ENCODE results near the gene BDKRB2. TPM values are rescaled to one million over a fixed set of nuclear protein-coding genes. Genes with fewer than 3 reads are reported as not detected.

BDKRB2 gene
- total RNA-seq, 1 experiment from 2014 or later, result 13.1 TPM

DNA sequence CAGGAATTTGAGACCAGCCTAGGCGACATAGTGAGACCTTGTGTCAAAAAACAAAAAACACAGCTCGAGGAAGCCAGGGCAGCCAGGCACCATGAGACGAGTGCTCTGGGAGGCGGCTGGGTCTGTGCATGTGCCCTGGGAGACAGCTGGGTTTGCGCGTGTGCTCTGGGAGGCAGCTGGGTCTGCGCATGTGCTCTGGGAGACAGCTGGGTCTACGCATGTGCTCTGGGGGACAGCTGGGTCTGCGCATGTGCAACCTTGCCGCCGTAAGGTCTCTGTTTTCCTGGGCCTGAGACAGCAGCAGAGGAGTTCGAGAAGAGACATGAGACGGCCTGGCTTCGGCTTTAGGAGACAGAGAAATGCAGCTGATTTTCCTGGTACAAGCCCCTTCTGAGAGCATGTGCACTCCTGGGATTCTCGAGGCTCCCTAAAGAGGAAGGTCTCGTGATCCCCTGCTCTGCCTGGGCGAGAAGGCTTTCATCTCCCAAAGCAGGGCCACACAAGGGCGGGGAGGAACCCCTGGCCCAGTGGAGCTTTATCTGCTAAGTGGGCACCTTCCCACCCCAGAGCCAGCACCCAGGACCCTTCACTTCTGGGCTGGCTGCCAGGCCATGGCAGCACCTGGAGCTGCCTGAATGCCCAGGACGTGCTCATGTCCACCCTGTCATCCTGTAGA, 47.8 kb downstream of the BDKRB2 start:
- DNase-seq (ENCODE audit: low read depth), result peak; percentile 65

DNA sequence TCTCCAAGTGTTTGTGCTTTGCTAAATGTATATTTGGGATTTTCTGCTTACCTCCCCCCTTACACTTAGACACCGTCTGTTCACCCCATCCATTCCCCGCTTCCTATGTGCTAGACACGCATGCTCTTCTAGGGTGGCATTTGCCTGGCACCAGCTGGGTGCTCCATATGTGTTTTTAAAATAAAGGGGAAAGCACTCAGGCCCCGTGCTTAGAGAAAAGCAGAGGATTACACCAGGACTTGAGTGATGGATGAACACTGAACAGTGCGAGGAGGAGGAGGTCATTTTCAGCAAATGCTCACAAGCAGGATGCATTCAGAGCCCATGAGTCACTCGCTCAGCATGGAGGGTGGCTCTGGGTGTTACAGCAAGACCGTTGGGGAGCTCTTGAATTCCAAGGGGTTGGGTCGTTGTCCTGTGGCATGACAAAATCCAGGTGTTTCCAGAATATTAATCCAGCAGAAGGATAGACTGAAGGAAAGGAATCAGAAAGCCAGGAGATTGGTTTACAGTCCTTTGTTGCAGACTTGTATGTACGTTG, 48.4 kb downstream of the BDKRB2 start:
- peak; percentile 89 for DNase-seq (ENCODE audit: low read depth)

DNA sequence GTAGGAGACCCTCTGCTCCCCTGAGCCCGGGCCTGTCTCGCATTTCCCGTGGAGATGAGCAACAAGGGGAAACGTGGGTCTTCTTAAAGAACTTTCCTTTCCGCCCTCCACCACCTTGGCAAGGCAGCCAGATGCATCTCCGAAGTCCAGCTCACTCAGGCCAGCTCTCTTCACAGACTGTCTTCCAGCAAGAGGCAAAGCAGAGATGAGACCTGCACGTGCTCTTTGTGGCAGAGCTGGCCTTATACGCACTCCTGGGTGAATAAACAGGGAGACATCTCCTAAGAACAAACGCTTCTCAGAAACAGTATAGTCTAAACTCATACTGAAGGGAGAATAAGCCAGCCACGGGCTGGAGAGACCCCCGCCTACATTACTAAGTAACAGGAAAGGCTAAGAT, 50.0 kb downstream of the BDKRB2 start:
- DNase-seq (ENCODE audit: low read depth), result no peak

DNA sequence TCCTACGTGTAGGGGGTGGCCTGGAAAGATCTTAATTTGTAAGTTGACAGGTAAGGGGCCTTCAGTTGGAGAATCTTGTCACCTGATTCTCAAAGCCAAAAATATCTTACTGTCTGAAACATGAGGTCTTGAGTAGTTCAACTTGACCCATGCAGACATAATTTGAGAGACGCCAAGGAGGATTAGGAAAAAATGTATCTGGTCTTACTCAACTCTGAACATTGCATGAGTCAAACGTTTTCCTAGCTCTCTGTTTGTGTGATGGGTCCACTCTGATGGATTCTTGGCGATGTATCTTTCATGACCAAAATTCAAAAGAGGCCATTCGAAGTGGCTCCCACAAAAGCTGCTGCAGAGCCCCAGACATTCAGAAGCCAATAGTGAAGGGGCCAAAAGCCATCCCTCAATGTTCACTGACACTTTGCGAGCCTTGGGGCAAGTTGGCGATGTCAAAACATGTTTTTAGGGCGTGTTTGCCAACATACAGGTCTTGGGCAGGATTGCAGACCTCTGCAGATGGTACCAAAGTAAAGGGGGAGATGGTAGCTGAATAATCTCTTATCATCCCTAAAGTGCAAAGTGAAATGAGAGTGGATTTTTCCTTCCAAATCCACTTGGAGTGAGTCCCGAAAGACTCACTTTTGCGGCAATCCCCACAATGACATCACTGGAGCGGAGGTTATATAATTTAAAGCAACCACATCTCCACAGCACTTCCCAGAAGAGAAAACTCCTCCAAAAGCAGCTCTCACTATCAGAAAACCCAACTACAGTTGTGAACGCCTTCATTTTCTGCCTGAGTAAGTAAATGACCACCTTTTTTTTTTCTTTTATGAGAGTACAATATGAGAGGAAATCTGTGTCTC, 51.1 kb downstream of the BDKRB2 start, which contains the start of gene BDKRB1:
TSS of gene BDKRB1 (plus strand) at position 710 of the 866 bp plus-strand sequence. CDS start 7,473 bp downstream, outside the sequence.
- peak; percentile 63 for DNase-seq (ENCODE audit: low read depth)

DNA sequence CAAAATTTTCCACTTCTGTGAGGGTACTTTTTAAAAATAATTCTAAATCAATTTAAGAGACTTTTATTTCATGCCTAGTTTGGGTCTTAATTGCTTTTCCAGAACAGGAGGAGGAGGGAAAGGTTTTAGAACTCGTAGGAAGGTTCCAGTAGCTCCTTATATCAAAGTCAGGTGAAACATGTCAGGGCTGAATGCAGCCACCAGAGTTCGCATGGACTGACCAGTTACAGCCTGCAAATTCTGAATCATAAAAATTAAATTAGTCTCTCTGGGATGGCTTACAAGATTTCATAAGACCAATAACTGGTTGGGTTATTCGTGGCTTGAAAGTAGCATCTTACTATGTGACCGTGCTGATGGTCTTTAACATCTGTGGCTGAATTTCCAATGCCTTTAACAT, 51.8 kb downstream of the BDKRB2 start:
- no peak for DNase-seq (ENCODE audit: low read depth)

DNA sequence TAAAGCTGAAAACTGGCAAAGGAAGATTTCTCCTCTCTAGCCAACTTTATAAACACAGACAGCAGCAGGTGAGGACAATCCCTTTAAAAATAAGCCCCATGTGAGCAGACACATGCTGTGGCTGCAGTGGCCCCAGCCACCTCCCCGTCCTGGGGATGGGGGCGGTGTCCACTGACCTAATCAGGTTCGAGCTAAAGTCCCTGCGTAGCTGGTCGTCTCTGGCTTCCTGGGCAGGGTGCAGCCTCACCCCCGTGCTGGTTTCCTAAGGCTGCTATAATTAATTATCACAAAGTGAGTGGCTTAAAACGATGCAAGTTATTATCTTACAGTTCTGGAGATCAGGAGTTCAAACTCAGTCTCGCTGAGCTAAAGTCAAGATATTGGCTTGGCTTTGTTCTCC, 52.4 kb downstream of the BDKRB2 start:
- DNase-seq (ENCODE audit: low read depth), result no peak

DNA sequence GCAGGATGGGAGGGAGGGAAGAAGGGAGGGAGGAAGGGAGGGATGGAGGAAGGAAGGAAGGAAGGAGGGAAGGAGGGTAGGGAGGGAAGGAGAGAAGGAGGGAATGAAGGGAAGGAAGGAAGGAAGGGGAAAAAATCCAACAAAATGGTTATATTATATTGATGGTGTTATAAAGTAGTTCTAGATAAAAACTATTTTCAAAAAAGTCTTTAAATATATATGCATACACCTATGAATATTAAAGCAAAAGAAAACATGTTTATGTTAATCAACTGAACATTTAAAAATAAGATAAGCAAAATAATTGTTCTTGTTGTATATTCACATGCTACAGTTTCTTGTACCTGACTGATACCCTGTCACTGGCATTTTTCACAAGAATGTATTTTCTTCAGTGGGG, 53.3 kb downstream of the BDKRB2 start:
- DNase-seq (ENCODE audit: low read depth), result no peak

DNA sequence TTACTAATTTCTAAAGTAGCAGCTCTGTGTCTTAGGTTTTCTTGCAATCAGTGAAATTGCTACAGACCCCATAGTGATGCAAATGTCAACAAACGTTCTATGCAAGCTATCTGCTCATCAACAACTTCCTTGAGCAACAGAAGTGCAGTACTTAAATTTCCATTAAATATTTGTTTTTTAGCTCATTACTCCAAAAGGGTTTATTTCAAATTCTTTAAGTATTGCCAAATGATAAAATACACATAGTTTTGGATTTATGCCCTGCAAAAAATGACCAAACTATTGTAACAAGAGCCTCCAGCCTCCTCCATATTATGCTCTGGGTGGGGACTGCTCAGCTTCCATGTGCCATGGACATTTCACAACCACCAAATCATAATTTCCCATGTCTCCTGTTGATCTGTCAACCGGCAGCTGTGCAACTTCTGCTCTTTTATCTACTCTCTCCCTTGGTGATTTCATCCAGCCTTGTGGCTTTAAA, 55.7 kb downstream of the BDKRB2 start:
- peak; percentile 75 for DNase-seq (ENCODE audit: low read depth)

DNA sequence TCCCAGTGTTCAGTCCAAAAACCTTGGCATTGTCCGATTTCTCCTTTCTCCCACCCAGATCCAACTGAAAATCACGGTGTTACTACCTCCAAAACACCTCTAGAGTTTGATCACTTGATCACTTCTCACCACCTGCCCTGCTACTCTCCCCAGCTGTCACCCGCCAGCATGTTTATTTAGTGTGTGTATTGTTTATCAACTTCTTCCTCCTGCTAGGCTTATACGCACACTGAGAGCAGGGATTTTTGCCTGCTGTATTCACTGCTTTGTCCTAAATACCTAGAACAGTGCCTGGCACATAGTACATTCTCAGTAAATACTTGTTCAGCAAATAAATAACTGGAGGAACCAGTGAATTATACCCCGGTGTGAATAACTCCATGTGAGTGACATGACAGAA, 56.4 kb downstream of the BDKRB2 start:
- no peak for DNase-seq (ENCODE audit: low read depth)

DNA sequence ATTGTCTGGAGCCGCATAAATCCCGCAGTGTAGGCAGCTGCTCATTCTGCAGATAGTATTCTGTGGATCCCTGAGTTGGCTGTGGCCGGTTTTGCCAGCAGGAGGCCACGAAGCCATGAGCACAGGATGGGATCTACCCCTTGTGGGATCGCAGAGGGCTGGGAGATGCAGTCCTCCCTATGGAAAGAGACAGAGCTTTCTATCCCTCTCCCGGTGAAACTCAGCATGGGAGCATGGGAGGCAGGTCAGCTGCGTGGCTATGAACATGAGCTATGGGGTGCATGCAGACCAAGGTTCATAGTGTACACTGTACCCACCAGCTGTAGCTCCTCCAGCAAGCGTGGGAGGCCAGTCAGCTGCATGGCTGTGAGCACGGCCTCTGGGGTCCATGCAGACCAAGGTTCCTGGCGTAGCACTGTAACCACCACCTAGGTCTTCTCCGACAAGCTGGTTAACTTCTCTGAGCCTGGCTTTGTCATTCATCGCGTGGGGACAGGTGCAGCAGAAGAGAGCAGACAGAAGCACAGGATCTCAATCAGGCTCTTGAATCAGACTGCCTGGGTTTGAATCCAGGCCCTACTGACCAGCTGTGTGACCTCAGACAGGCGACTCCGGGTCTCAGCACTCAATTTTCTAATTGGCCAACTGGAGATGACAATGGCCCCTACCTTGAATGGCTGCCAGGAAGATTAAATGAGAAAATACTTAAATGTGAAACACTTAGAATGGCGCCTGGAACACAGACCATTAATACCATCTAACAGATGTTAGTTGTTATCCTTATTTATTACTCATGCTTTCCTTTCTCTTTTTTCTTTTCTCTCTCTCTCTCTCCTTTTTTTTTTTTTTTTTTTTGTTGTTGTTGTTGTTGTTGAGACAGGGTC, 57.4 kb downstream of the BDKRB2 start:
- DNase-seq (ENCODE audit: low read depth), result no peak

DNA sequence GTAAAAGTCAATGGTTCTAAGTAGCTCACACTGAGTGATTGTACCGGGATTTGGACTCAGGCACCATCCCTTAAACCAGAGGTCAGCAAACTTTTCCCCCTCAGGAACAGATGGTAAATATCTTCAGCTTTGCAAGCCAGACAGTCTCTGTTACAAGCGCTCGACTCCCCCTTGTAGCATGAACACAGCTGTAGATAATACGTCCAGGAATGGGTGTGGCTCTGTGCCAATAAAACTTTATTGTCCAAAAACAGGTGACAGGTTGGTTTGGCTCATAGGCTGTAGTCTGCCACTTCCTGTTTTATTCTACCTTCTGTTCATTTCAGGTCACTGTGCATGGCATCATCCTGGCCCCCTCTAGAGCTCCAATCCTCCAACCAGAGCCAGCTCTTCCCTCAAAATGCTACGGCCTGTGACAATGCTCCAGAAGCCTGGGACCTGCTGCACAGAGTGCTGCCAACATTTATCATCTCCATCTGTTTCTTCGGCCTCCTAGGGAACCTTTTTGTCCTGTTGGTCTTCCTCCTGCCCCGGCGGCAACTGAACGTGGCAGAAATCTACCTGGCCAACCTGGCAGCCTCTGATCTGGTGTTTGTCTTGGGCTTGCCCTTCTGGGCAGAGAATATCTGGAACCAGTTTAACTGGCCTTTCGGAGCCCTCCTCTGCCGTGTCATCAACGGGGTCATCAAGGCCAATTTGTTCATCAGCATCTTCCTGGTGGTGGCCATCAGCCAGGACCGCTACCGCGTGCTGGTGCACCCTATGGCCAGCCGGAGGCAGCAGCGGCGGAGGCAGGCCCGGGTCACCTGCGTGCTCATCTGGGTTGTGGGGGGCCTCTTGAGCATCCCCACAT, 58.9 kb downstream of the BDKRB2 start:
- no peak for DNase-seq (ENCODE audit: low read depth)

DNA sequence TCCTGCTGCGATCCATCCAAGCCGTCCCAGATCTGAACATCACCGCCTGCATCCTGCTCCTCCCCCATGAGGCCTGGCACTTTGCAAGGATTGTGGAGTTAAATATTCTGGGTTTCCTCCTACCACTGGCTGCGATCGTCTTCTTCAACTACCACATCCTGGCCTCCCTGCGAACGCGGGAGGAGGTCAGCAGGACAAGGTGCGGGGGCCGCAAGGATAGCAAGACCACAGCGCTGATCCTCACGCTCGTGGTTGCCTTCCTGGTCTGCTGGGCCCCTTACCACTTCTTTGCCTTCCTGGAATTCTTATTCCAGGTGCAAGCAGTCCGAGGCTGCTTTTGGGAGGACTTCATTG, 59.5 kb downstream of the BDKRB2 start:
- no peak for DNase-seq (ENCODE audit: low read depth)

DNA sequence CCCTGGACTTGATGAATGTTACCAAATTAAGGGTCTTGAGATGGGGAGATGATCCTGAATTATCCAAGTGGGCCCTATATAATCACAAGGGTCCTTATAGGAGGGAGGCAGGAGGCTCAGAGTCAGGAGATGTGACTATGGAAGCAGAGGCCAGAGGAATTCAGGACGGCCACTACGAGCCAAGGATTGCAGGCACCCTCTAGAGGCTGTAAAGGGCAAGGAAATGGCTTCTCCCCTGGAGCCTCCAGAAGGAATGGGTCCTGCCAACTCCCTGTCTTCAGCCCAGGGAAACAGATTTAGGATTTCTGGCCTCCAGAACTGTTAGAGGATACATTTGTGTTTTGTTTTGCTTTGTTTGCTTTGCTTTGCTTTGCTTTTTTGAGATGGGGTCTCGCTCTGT, 60.2 kb downstream of the BDKRB2 start:
- DNase-seq (ENCODE audit: low read depth), result no peak

DNA sequence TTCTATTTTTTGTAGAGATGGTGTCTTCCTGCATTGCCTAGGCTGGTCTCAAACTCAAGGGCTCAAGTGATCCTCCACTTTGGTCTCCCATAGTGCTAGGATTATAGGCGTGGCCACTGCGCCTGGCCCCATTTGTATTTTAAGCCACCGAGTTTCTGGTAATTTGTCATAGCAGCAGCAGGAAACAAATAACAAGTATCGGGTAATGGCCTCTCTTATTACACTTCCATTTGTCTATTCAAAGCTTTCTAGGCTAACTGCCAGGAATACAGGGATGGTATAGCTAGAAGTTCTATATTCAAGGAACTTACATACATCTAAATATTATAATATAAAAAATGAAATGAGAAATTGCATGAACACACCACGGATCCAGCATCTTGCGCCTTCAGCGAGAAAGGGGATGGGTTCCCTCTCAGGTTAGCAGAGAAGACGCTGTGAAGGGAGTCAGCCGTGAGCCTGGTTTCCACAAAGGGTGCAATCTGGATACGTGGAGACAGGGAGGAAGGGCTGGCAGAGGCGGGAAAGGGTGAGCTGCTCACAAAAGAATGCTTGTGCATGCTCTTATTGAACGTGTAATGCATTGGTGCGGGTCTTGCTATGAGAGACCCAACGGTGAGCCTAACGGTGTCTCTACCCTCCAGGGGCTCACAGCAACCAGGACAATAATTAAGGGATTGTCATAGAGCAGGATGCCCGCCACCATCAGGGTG, 60.9 kb downstream of the BDKRB2 start:
- no peak for DNase-seq (ENCODE audit: low read depth)

DNA sequence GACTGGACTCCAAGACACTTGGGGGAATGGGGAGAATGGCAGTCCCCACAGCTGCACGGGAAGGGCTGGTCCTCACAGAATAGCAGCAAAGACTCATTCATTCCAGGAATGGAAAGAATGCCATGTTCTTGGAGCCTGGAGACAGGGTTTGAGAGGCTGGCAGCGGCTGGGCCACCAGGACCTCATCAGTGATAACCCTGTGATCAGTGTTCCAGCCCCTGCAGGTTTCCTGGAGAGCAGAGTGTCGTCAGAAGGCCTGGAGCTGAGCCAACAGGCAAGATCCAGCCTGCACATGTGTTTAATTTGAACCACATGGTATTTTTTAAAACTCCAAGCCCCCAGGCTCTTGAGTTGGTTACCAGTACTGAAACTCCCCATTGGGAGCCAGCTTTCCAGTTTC, 62.7 kb downstream of the BDKRB2 start:
- peak; percentile 99 for DNase-seq (ENCODE audit: low read depth)

DNA sequence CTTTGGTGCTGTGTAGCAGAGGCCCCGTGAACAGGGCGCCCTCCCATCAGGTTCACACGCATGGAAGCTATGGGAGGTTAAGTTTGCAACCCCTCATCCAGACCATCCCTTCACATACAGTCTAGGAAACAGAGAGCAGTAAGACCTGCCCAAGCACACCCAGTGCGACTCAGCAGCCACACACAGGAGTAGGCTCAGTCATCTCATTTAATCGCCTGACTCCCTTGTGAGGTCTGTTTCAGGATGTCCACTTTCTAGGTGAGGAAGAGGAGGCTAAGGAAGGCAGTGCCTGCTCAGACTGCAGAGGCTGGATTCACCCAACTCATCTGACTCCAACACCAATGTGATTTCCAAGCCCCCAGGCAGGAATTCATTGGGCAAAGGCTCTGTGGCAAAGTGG, 63.3 kb downstream of the BDKRB2 start:
- DNase-seq (ENCODE audit: low read depth), result no peak

DNA sequence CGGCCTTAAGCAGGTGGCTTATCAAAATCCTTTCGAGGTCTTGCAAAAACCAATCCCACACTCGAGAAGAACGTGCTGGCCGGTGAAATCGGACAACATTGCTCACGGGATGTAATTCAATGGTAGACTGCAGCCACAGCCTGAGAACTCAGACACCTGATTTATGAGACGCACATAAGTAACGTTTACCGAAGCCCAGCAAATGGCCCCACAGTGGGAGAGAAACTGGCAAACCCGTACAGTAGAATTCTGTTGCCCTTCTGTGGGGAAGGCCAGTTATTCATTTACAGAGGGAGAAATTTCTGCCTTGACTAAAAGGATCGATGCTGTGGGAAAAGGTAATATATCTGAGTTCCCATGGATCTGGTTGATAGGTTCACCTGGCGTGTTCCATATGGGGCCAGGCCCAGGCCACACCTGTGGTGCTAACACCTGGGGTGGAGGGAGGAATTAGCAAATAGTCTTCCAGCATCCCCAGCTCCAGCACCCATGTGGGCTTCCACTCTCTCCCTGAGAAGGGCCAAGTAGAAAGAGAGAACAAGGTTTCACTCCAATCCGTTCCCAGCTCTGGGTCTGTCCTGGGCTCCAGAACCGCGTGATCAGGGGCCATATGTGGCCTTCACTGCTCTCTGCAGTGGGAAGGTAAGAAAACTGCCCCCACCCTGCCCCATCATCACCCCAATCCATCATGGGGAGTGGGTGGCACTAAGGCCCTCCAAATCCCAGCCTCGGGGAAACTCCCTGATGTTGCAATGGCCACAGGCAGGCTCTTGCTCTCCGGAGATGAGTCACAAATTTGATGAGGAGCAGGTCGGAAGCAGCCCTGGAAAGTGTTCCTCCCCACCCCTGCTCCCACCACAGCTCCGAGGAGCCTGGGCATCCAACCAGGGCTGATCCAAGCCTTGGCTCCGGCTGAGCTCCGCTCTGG, 64.1 kb downstream of the BDKRB2 start:
- DNase-seq (ENCODE audit: low read depth), result peak; percentile 98

DNA sequence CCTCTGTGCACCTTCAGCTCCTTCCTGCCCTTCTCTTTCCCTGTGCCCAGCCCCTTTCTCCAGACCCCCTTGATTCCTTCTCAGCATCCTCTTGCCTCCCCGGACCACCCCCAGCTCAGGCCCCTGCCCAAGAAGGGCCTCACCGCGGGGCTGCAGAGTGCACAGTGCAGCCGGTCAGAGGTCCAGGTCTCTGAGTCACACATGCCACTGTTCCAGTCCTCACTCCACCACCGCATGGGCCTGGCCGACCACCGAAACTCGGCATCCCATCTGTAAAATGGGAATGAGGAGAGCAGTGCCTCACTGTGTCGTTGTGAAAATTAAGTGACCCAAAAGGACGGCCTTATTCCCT, 64.7 kb downstream of the BDKRB2 start:
- no peak for DNase-seq (ENCODE audit: low read depth)
